Measurements from ENCODE around the gene AQR.
"Not testable (repeated sequence)": the region's sequence is repeated elsewhere in the genome, so short reads cannot be mapped to it uniquely, and the experiment has no call there.

Gene AQR

GRCh38 chr15:34969340-34970097, at the start of gene AQR:
Gene AQR, minus strand, starts transcription at chr15:34969742. Its CDS starts 129 bp downstream, at chr15:34969613.
- peak; percentile 91 for DNase-seq (ENCODE audit: low spot score)

GRCh38 chr15:35014241-35014640, 44.7 kb upstream of the AQR start:
- no peak for DNase-seq (ENCODE audit: low spot score)

- DNase-seq (ENCODE audit: low spot score): no peak
Observed at GRCh38 chr15:35013370-35013769, 43.8 kb upstream of the AQR start.

DNA sequence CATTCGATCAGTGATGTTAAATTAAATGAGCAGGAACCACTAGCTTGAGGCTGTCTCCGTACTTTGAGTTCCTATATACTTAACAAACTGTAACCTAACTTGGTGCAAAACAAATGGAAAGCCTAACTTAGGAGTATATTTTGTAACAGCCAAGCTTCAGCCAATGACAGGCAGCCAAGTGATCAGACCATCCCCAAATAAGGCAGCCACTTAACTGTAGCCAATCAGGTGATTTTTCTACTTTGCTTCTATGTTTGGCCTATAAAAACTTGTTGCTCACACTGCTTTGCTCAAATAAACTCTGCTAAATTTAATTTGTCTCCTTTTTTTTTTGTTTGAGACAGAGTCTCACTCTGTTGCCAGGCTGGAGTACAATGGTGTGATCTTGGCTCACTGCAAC, 37.9 kb upstream of the AQR start:
- no peak for DNase-seq (ENCODE audit: low spot score)

DNA sequence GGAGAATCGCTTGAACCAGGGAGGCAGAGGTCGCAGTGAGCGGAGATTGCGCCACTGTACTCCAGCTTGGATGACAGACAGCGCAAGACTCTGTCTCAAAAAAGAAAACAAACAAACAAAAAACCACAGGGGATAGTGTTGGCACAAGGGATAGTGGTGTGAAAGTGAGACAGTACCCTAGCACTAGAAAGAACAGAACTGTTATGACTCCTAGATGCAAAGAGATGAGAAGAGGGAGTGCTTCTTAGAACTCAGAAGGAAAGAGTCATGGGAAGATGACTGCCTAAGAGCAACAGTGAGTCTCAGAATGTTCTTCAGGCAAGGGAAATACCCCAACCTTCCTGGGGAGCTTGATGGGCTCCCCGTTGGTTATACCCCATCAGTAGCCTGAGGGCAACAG, 36.4 kb upstream of the AQR start:
- DNase-seq (ENCODE audit: low spot score): no peak

DNA sequence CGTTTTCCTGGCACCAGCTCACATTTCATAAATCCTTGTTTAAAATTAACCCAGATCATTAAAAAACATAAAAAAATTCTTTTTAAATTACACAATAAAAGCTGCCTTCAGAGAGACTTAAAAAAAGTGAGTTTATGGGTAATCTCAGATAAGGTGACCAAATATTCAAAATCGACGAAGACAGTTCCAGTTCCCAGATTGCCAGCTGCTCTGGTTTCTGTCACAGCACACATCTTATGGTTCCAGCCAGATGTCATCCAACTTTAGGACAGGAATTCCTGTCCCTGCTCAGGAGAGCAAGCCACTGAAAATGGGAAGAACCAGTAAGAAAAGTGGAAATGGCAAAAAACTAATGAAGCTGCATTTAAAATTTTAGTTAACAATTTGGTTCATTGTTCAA, 34.4 kb upstream of the AQR start:
- no peak for DNase-seq (ENCODE audit: low spot score)

DNA sequence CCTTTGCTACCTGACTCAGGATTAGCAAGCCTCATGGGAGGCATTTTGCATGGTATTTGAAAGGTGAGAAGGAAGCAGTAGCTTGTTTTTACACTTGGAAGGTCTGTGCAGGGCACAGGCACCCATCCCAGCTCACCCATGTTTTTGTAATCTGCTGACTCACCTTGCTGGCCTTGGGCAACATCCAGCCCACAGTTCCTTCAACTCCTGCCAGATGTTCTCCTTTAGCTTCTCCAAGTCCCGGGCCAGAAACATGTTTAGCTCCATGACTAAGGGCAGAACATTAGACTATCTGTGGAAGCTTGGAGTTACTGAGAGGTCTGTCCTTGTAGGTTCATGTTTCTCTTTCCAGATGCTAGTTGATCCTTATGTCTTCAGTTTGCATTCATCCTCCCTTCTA, 31.0 kb upstream of the AQR start:
- DNase-seq (ENCODE audit: low spot score): no peak

- DNase-seq (ENCODE audit: low spot score): no peak
Observed at GRCh38 chr15:34999906-35000305, 30.4 kb upstream of the AQR start.

DNA sequence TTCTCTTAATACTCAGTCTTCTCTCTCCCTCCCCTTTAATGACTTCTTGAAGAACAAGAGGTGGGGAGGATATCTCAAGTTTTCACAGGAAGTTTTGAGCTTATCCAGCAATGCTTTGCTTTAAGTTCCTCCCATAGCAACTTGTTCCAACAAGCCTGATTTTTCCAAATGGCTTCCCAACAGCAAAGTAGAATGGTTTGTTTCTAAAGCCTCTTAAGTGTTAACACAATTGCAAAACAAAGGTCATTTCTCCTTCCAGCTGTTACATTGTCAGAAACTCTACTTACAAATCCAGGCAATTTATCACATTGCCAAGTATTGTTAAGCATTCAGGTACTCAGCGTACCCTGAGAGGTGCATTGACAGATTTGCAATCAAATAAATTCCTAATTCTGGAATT, 25.4 kb upstream of the AQR start:
- DNase-seq (ENCODE audit: low spot score): no peak

DNA sequence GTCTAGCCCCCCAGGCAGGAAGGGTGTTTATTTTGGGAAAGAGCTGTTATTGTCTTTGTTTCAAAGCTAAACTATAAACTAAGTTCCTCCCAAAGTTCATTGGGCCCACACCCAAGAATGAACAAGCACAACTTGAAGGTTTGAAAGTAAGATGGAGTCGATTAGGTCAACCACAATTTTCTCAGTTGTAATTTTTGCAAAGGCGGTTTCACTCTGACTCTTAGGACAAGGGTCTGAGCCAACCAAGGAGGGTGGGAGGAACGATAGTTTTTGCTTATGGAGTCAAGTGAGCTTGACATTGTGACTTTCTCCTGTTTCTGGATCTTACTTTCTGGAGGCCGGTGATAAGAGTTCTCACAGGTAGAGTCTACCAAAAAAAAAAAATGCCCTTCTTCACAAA, 24.3 kb upstream of the AQR start:
- DNase-seq (ENCODE audit: low spot score): no peak

DNA sequence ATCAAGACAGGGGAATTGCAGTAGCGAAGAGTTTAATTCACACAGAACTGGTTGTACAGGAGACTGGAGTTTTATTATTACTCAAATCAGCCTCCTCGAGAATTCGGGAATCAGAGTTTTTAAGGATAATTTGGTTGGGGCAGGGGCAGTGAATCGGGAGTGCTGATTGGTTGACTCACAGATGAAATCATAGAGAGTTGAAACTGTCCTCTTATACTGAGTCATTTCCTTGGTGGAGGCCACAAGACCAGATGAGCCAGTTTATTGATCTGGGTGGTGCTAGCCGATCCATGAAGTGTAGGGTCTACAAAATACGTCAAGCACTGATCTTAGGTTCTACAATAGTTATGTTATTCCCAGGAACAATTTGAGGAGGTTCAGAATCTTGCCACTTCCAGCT, 23.9 kb upstream of the AQR start:
- no peak for DNase-seq (ENCODE audit: low spot score)

GRCh38 chr15:34988027-34988902, 18.7 kb upstream of the AQR start, which contains the start of gene ZNF770:
Gene ZNF770, minus strand, starts transcription at chr15:34988287. Its CDS starts 4,853 bp downstream, at chr15:34983434.
- DNase-seq (ENCODE audit: low spot score): peak; percentile 75

DNA sequence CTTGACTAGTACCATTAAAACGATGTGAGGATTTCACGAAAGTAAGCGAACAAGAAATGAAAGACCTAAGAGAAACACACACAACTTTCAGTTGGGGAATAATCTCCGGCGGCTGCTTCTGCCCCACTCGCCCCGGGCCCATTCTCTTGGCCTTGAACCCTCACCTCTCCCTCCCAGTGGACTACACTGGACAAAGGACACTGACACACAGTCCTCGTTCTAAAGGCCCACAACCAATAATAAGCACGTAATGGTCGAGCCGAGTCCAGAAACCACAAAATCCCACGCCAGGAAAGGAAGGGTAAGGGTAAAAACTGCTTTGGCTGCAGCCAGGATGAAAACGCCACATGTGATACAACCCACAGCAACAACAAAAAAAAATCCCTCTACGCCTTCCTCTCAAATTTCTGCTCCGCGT, 18.1 kb upstream of the AQR start:
- DNase-seq (ENCODE audit: low spot score): no peak

GRCh38 chr15:34986771-34987480, 17.4 kb upstream of the AQR start:
- DNase-seq (ENCODE audit: low spot score): no peak

DNA sequence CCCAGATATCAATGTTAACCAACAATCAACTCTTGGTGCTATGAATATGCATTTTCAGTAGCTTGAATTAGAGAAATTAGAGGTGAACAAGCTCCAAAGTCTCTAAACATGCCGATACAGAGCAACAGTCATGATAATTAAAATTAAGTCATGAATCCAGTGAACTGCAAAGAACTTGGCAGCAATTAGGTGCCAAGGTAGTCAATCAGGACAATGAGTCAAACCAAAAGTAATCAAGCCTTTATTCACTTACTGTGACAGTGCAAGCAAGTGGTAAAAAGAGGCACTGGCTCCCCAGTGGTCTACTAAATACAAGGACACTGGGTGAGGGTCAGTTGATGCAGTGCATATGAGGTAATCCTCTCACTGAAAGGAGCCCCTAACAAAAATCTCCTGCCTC, 16.8 kb upstream of the AQR start:
- DNase-seq (ENCODE audit: low spot score): no peak

GRCh38 chr15:34984889-34985630, 15.5 kb upstream of the AQR start:
- no peak for DNase-seq (ENCODE audit: low spot score)

DNA sequence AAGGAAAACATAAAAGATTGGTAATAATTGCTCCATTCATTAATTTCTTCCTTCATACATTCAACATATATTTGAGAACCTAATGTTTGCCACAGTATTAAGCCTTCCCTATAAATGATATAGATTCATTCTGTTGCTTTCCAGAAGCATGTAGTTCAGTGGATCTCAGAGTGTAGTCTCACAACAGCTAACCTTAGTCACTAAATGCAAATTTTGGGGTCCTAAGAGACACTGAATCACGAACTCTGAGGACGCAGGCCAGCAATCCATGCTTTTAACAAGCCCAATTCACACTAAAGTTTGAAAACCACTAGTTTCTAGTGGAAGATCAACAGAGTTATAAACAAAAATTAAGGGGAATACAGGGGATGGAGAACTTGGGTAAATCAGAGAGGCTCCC, 7.2 kb upstream of the AQR start:
- no peak for DNase-seq (ENCODE audit: low spot score)

DNA sequence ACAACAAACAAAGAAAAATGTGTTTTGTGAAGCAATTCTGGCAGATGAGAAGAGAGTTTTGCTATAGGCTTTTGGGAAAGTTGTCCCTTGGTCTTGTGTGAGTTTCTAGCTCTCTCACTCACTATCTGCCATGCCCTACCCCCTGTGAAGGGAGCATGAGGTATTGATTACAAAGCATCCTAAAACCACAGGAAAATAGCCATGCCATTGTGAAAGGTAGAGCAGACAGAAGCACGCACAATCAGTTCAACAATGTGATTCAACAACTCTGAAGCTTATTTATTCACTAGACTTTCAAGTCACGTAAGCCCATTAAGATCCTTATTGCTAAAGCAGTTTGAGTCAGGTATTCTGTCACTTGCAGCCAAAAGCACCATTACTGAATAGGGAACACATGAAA, 6.5 kb upstream of the AQR start:
- no peak for DNase-seq (ENCODE audit: low spot score)

GRCh38 chr15:34973512-34973911, 4.0 kb upstream of the AQR start:
- DNase-seq (ENCODE audit: low spot score): no peak

DNA sequence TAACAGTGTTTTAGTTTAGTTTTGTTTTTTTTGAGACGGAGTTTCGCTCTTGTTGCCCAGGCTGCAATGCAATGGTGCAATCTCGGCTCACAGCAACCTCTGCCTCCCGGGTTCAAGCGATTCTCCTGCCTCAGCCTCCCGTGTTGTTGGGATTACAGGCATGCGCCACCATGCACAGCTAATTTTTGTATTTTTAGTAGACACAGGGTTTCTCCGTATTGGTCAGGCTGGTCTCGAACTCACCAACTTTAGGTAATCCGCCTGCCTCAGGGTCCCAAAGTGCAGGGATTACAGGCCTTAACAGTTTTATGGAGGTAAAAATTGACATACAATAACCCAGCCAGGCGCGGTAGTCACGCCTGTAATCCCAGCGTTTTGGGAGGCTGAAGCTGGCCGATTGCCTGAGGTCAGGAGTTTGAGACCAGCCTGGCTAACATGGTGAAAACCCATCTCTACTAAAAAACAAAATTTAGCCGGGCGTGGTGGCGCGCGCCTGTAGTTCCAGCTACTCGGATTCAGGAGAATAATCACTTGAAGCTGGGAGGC, 629 bp upstream of the AQR start:
- DNase-seq (ENCODE audit: low spot score): not testable (repeated sequence)

- no peak for DNase-seq (ENCODE audit: low spot score)
Observed at GRCh38 chr15:34964277-34964676, 5.3 kb downstream of the AQR start.

GRCh38 chr15:34953851-34954250, 15.7 kb downstream of the AQR start:
- no peak for DNase-seq (ENCODE audit: low spot score)

All from CD4-positive, alpha-beta T cell treated with Interleukin-6 at 100 ng/mL for 8 hours (primary cell).